ENCODE measurements around the gene TMCC2.
"Not testable (repeated sequence)": the region's sequence is repeated elsewhere in the genome, so short reads cannot be mapped to it uniquely, and the experiment has no call there.

Gene TMCC2

GRCh38 chr1:205272536-205272935, 44.8 kb downstream of the TMCC2 start:
- H3K27me3 ChIP-seq (ENCODE audit: control insufficient read depth, insufficient read depth, low read length) = no peaks in the 10 kb centered on the region
- no peak overlapping the region for H3K9ac ChIP-seq (ENCODE audit: low read depth, low read length)
- H3K27ac ChIP-seq (ENCODE audit: low read depth, low read length) = no peak overlapping the region
- H3K4me1 ChIP-seq (ENCODE audit: control insufficient read depth, insufficient read depth, low read length) = peaks cover 15% of the 10 kb centered on the region; the same call in 1 of the 2 replicates
- H3K36me3 ChIP-seq (ENCODE audit: control insufficient read depth, insufficient read depth, low read length) = peaks cover 7% of the 10 kb centered on the region
- no peaks in the 10 kb centered on the region for H3K9me3 ChIP-seq (ENCODE audit: control insufficient read depth, insufficient read depth, low read length)
- H3K4me3 ChIP-seq (ENCODE audit: low read depth, low read length) = no peak overlapping the region

DNA sequence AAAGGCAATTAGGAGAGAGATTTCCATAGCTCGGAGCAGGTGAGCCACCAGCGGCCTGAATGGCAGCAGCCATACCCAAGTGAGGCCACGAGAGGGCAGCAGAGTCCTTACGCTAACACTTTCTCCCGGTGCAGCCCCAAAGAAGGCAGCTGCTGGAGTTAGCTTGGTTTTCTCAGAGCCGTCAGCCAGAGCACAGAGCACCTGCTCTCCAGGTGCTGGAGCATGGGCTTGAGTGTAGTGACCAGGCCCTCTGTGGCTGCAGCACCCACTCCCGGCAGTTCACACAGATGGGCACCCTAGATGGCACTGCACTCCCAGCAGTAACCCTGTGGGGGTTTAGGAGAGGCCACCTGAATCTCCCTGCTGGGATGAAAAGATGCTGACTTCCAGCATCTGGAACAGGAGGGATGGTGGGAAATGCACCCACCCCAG, 45.8 kb downstream of the TMCC2 start:
- Histone ChIP-seq H3K27ac (ENCODE audit: low read depth, low read length) (peak overlapping the region; percentile 65), H3K4me1 (ENCODE audit: control insufficient read depth, insufficient read depth, low read length) (peaks cover 15% of the 10 kb centered on the region; the same call in 1 of the 2 replicates), H3K9me3 (ENCODE audit: control insufficient read depth, insufficient read depth, low read length) (no peaks in the 10 kb centered on the region), H3K27me3 (ENCODE audit: control insufficient read depth, insufficient read depth, low read length) (no peaks in the 10 kb centered on the region), H3K36me3 (ENCODE audit: control insufficient read depth, insufficient read depth, low read length) (peaks cover 7% of the 10 kb centered on the region), H3K9ac (ENCODE audit: low read depth, low read length) (no peak overlapping the region), H3K4me3 (ENCODE audit: low read depth, low read length) (no peak overlapping the region)

DNA sequence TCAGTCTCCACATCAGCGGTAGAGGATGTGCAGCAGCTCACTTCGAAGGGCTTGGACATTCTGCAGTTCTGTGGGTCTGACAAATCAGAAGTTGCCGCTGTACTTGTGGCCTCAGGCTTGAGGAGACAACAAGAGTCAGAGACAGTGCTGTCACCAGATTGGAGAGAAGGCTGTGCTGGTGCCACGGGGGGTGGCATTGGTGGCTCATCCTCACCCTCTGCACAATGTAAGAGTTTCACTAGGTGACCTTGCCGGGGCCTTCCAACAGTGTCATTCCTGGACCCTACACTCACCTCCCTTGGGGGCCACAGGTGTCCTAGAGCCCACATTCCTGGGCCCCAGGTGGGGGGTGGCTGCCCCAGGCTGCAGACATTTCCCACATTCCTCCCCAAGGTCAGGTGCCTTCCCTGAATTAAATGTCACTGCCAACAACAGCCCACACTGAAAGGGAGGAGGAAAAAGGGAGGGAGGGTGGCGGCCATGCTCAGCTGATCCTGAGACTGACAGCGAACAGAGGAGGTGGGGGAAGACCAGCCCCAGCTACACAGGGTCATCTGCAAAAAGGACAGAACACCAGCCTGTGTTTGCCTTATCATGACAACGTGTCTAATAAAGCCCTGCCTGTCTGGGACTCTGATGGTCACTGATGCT, 46.4 kb downstream of the TMCC2 start:
- Histone ChIP-seq H3K4me1 (ENCODE audit: control insufficient read depth, insufficient read depth, low read length) (peaks cover 15% of the 10 kb centered on the region; the same call in 1 of the 2 replicates), H3K9ac (ENCODE audit: low read depth, low read length) (no peak overlapping the region), H3K4me3 (ENCODE audit: low read depth, low read length) (no peak overlapping the region), H3K9me3 (ENCODE audit: control insufficient read depth, insufficient read depth, low read length) (no peaks in the 10 kb centered on the region), H3K36me3 (ENCODE audit: control insufficient read depth, insufficient read depth, low read length) (peaks cover 7% of the 10 kb centered on the region), H3K27me3 (ENCODE audit: control insufficient read depth, insufficient read depth, low read length) (no peaks in the 10 kb centered on the region), H3K27ac (ENCODE audit: low read depth, low read length) (peak overlapping the region; percentile 65)

- no peaks in the 10 kb centered on the region for H3K27me3 ChIP-seq (ENCODE audit: control insufficient read depth, insufficient read depth, low read length)
- peaks cover 15% of the 10 kb centered on the region; the same call in 1 of the 2 replicates for H3K4me1 ChIP-seq (ENCODE audit: control insufficient read depth, insufficient read depth, low read length)
- H3K4me3 ChIP-seq (ENCODE audit: low read depth, low read length) = no peak overlapping the region
- H3K9ac ChIP-seq (ENCODE audit: low read depth, low read length) = no peak overlapping the region
- H3K27ac ChIP-seq (ENCODE audit: low read depth, low read length) = no peak overlapping the region
- H3K36me3 ChIP-seq (ENCODE audit: control insufficient read depth, insufficient read depth, low read length) = peaks cover 7% of the 10 kb centered on the region
- no peaks in the 10 kb centered on the region for H3K9me3 ChIP-seq (ENCODE audit: control insufficient read depth, insufficient read depth, low read length)
Observed at GRCh38 chr1:205275133-205275532, 47.4 kb downstream of the TMCC2 start.

- Histone ChIP-seq H3K27me3 (ENCODE audit: control insufficient read depth, insufficient read depth, low read length) (no peaks in the 10 kb centered on the region), H3K4me3 (ENCODE audit: low read depth, low read length) (no peak overlapping the region), H3K9me3 (ENCODE audit: control insufficient read depth, insufficient read depth, low read length) (no peaks in the 10 kb centered on the region), H3K9ac (ENCODE audit: low read depth, low read length) (no peak overlapping the region), H3K4me1 (ENCODE audit: control insufficient read depth, insufficient read depth, low read length) (peaks cover 15% of the 10 kb centered on the region; the same call in 1 of the 2 replicates), H3K36me3 (ENCODE audit: control insufficient read depth, insufficient read depth, low read length) (peaks cover 7% of the 10 kb centered on the region), H3K27ac (ENCODE audit: low read depth, low read length) (no peak overlapping the region)
Observed at GRCh38 chr1:205275916-205276688, 48.4 kb downstream of the TMCC2 start.

- H3K4me3 ChIP-seq (ENCODE audit: low read depth, low read length) = no peak overlapping the region
- H3K9me3 ChIP-seq (ENCODE audit: control insufficient read depth, insufficient read depth, low read length) = no peaks in the 10 kb centered on the region
- peaks cover 6% of the 10 kb centered on the region for H3K36me3 ChIP-seq (ENCODE audit: control insufficient read depth, insufficient read depth, low read length)
- H3K27me3 ChIP-seq (ENCODE audit: control insufficient read depth, insufficient read depth, low read length) = no peaks in the 10 kb centered on the region
- peaks cover 15% of the 10 kb centered on the region; the same call in 1 of the 2 replicates for H3K4me1 ChIP-seq (ENCODE audit: control insufficient read depth, insufficient read depth, low read length)
- no peak overlapping the region for H3K9ac ChIP-seq (ENCODE audit: low read depth, low read length)
- no peak overlapping the region for H3K27ac ChIP-seq (ENCODE audit: low read depth, low read length)
Observed at GRCh38 chr1:205276689-205277065, 48.9 kb downstream of the TMCC2 start.

DNA sequence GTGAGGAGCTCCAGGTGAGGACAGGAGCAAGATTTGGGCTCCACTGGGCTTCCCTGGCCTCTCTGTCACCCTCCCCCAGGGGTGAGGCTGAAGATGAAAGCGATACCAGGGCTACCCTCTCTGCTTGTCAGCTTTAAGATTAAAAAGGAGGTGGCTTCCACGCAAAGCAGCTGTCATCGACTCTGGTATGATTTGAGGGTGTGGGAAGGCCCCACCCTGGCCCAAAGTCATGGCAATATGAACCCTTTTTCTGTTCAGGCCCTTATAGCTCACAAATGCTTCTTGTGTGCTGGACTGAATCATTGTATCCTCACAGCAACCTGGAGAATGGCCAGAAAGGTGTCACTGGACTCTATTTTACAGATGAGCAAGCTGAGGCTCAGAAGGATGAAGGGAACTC, 52.2 kb downstream of the TMCC2 start:
- Histone ChIP-seq H3K27ac (ENCODE audit: low read depth, low read length) (no peak overlapping the region), H3K4me3 (ENCODE audit: low read depth, low read length) (no peak overlapping the region), H3K4me1 (ENCODE audit: control insufficient read depth, insufficient read depth, low read length) (peaks cover 17% of the 10 kb centered on the region), H3K9me3 (ENCODE audit: control insufficient read depth, insufficient read depth, low read length) (no peaks in the 10 kb centered on the region), H3K27me3 (ENCODE audit: control insufficient read depth, insufficient read depth, low read length) (no peaks in the 10 kb centered on the region), H3K36me3 (ENCODE audit: control insufficient read depth, insufficient read depth, low read length) (no peaks in the 10 kb centered on the region), H3K9ac (ENCODE audit: low read depth, low read length) (no peak overlapping the region)

DNA sequence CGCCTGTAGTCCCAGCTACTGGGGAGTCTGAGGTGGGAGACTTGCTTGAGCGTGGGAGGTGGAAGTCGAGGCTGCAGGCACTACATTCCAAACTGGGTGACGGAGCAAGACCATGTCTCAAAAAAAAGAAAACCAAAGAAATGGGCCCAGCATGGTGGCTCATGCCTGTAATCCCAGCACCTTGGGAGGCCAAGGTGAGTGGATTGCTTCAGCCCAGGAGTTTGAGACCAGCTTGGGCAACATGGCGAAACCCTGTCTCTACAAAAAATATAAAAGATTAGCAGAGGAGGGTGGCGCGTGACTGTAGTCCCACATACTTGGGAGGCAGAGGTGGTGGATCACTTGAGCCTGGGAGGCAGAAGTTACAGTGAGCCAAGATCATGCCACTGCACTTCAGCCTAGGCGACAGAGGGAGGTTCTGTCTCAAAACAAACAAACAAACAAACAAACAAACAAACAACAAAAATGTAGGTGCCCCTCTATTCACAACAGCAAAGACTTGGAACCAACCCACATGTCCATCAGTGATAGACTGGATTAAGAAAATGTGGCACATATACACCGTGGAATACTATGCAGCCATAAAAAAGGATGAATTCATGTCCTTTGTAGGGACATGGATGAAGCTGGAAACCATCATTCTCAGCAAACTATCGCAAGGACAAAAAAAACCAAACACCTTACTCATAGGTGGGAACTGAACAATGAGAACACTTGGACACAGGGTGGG, 53.1 kb downstream of the TMCC2 start:
- H3K4me1 ChIP-seq (ENCODE audit: control insufficient read depth, insufficient read depth, low read length) = peaks cover 21% of the 10 kb centered on the region
- H3K36me3 ChIP-seq (ENCODE audit: control insufficient read depth, insufficient read depth, low read length); H3K9ac ChIP-seq (ENCODE audit: low read depth, low read length); H3K27me3 ChIP-seq (ENCODE audit: control insufficient read depth, insufficient read depth, low read length); H3K27ac ChIP-seq (ENCODE audit: low read depth, low read length); H3K4me3 ChIP-seq (ENCODE audit: low read depth, low read length); H3K9me3 ChIP-seq (ENCODE audit: control insufficient read depth, insufficient read depth, low read length): not testable (repeated sequence)

DNA sequence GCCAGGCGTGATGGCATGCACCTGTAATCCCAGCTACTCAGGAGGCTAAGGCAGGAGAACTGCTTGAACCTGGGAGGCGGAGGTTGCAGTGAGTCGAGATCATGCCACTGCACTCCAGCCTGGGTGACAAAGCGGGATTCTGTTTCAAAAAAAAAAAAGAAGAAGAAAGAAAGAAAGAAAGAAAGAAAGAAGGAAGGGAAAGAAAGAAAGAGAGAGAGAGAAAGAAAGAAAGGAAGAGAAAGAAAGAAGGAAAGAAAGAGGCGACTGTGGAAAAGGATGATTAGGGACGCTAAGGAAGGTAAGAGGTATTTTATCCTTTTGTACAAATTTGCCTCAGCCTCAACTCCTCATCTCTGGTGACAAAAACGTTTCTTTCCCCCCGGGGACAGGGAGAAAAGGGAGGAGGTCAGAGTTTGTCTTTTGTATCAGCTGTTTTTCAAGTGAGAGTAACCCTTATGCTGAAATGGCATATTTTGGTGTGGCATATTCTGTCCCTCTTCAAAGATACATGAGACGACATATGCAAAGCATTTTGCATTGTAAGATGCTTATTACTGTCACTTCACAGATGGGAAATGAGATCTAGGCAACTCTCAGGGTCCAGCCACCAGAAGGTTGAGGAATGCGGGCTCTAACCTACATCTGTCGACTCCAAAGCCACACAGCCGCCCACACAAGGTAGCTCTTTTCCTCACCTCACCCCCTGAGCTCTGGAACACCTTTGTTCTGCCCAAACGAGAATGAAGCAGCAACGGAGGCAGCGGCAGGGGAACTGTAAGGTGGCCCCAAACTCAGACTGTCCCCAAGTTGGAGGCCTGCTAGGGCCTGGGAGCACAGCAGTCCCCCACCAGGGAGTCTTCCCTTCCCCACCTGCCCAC, 55.8 kb downstream of the TMCC2 start:
- no peaks in the 10 kb centered on the region for H3K9me3 ChIP-seq (ENCODE audit: control insufficient read depth, insufficient read depth, low read length)
- no peak overlapping the region for H3K9ac ChIP-seq (ENCODE audit: low read depth, low read length)
- H3K27ac ChIP-seq (ENCODE audit: low read depth, low read length) = peak overlapping the region; percentile 89
- H3K4me1 ChIP-seq (ENCODE audit: control insufficient read depth, insufficient read depth, low read length) = peaks cover 34% of the 10 kb centered on the region
- H3K36me3 ChIP-seq (ENCODE audit: control insufficient read depth, insufficient read depth, low read length) = no peaks in the 10 kb centered on the region
- no peak overlapping the region for H3K4me3 ChIP-seq (ENCODE audit: low read depth, low read length)
- no peaks in the 10 kb centered on the region for H3K27me3 ChIP-seq (ENCODE audit: control insufficient read depth, insufficient read depth, low read length)

GRCh38 chr1:205284420-205285144, 56.8 kb downstream of the TMCC2 start:
- H3K4me3 ChIP-seq (ENCODE audit: low read depth, low read length) = no peak overlapping the region

More at GRCh38 chr1:205284420-205285144, 56.8 kb downstream of the TMCC2 start:
- Histone ChIP-seq H3K27ac (ENCODE audit: low read depth, low read length) (peak overlapping the region; percentile 89), H3K27me3 (ENCODE audit: control insufficient read depth, insufficient read depth, low read length) (no peaks in the 10 kb centered on the region), H3K4me1 (ENCODE audit: control insufficient read depth, insufficient read depth, low read length) (peaks cover 34% of the 10 kb centered on the region), H3K9ac (ENCODE audit: low read depth, low read length) (no peak overlapping the region), H3K36me3 (ENCODE audit: control insufficient read depth, insufficient read depth, low read length) (no peaks in the 10 kb centered on the region), H3K9me3 (ENCODE audit: control insufficient read depth, insufficient read depth, low read length) (no peaks in the 10 kb centered on the region)
